NCI-H1417 (cell line): ENCODE data around the gene CLDN15.

Experiments used
- DNase-seq, 3 experiments: peaks; one replicate each; lab custom pipeline; 2025; lab: John Stamatoyannopoulos, UW

CLDN15 gene

DNA sequence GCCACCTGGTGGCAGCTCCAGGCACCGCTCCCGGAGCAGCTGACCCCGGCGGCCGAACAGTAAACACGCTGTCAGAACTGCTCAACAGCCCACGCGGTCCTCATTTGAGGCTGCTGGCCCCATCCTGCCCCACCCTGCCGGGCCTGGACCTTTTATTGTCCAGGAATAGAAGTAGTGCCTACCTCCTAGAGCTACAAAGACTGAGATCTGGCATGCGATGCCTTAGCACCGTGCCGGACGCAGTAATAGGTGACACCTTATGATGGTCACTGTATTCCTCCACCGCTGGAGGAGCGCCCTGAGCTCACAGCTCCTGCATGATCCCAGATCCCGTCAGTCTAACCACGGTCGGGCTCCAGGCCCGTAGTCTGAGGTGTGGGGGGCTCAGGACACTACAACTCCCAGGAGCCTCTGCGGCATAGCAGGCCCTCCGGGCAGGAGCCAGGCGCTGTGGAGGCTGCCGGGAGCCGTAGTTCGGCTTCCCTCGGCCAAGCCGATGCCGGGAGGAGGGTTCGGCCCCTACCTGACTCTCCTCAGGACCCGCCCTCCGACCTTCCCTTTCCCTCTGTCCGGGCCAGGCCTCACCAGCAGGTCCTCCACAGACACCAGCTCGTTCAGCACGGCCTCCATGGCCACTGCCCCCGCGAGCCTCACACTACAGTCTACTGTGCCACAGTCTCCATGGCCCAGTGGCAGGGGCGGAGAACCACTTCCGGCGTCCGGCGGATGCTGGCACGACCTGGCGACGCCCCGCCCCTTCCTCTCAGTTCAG is 7.0 kb upstream of the CLDN15 start, which contains the start of gene FIS1:
TSS of gene FIS1 (minus strand) at position 707 of the 772 bp plus-strand sequence. CDS start at position 630, 77 bp downstream.
- DNase-seq = peak; percentile 96 to 98 (median 97)

DNA sequence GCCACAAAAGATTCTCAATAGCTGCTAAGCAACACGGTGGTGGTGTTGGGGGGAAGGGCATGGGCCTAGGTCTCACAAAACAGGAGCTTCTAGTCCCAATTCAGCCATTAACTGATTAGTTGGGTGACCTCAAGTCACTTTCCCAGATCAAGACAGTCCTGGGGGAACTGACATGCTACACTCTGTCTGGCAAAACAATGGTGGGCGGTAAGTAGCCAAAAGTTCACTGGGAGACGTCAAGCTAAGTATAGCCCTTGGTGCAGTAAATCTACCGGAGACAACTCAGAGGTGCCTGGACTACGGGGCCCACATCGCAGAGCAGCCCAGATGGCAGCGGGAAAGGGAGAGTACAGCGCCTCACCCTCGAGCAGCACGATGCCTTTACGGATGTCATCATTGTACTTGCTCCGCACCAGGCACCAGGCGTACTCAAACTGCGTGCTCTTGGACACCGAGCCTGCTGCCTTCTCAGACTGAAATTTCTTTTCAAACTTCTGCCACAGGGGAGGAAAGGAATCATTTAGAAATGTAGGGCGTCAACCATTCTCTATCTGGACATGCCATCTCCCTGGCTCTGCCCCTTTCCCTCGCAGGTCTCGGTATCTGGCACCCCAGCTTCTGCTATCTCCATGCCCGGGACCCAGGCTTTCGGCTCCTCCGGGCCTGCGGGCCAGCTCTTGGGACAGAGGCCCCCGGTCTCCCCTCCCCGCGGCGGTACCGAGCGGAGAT is 6.2 kb upstream of the CLDN15 start:
- DNase-seq = no peak

GRCh38 chr7:101241443-101242349 is 4.1 kb upstream of the CLDN15 start:
- DNase-seq = no peak

DNA sequence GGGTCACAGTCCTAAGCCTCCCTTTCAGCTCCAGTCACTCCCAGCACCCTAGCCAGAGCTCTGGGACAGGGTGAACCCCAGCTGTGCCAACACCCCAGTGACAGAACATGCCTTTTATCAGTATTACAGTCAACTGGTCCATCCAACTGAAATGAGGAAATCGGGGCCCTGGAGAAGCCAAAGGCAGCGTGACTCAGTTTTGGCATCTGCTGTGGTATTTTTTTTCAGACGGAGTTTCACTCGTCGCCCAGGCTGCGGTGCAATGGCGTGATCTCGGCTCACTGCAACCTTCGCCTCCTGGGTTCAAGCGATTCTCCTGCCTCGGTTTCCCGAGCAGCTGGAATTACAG is 3.4 kb upstream of the CLDN15 start:
- DNase-seq = no peak

DNA sequence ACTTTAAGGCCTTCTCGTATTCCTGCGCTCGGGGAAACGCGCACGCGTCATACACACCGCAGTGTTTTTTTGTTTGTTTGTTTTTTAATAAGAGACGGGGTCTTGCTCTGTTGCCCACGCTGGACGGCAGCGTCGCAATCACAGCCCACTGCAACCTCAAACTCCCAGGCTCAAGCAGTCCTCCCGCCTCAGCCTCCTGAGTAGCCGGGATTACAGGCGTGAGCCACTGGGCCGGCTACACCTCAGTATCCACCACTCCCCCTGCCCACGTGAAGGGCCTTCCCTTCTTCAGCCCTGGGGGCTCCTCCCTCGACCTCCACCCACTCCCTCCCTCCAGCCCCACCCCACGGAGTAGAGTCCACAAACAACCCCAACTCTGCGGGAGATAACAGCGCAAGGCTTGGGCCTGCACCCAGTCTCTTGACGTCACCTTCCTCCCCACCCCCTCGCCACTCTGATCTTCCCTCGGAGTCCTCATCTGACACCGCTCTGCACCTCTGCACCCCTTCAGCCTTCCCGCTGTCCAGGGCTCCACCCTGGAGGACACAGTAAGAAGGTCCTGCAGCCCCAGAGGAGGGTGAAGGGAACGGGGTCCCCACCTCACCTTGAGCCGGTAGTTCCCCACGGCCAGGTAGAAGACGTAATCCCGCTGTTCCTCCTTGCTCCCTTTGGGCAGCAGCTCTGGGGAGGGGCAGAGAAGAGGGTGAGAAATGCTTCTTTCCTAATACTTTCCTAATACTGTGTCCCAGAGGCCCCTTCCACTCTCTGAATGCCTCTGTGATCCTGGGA is 2.8 kb upstream of the CLDN15 start:
- no peak for DNase-seq

DNA sequence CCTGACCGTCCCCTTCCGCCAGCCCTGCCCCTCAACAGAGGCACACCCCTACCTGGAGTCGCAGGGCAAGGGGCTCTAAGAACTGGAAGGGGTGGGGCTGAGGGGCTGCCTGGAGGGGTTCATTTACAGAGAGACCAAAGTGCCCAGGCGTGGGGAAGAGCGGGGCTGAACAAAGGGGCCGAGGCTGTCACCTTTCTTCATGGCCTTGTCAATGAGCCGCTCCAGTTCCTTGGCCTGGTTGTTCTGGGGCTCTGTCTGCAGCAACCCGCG is 2.3 kb upstream of the CLDN15 start:
- DNase-seq = no peak

- no peak for DNase-seq
These were observed 1.8 kb upstream of the CLDN15 start for GRCh38 chr7:101239191-101239950.

DNA sequence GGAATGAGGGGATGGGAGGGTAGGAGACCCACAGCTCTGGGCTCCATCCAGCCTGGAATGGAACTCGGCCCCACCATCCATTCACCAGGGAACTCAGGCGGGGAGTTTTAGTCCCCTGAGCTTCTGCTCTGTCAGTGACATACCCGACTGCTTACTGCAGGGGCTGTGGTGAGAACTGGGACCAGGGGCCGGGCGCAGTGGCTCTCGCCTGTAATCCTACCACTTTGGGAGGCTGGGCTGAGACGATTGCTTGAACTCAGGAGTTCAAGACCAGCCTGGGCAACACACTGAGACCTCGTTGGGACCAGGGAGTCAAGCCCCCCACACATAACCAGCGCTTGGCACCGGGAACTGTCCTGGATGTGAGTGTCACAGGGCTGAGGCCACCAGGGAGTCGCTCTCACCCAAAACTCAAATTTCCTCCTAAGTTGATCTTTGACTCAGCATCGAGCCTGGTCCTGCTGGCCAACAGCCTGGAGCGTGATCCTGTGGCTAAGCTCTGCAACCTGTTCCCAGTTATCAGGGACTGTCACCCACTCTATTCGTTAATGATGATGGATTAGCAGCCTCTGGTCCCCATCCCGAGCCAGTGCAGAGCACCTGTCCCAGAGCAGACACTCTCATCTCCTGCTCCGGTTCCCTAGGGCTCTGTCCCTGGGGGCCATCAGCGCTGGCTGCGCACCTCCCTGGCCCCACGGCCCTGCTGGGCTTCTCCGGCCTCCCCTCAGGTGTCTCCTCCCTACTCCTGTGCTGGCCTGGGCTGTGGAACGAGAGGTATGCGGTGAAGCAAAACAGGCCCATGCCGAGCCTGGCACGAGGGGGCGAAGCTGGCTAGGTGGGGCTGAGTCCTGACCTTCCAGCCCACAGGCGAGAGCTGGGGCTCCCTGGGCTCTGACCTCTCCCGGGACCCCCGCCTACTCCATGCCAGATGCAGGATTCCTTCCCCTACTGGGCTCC is 902 bp upstream of the CLDN15 start:
- DNase-seq = no peak

DNA sequence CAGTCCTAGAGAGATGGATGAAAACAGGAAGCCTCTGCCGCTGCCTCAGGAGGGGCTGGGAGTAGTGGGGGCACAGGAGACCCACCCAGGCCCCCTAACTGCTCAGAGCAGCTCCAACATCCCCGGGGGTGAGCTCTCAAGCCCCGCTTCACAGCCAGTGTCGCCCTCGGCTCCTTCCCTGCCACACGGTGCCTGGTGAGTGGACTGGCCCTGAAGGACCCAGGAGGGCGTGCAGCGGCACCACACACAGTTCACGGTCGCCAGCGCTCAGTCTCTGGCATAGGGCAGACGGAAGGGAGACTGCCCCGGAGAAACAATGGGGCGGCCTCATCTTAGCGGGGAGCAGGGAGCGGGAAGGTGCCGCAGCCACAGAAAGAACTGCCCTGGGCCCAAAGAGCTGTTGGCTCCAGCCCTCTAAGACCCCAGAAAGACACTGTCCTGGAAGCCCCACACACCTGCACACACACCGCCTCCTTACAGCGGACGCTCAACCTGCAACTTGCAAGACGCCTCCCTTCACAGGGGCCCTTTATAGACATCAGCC is 1.2 kb downstream of the CLDN15 start:
- no peak for DNase-seq

DNA sequence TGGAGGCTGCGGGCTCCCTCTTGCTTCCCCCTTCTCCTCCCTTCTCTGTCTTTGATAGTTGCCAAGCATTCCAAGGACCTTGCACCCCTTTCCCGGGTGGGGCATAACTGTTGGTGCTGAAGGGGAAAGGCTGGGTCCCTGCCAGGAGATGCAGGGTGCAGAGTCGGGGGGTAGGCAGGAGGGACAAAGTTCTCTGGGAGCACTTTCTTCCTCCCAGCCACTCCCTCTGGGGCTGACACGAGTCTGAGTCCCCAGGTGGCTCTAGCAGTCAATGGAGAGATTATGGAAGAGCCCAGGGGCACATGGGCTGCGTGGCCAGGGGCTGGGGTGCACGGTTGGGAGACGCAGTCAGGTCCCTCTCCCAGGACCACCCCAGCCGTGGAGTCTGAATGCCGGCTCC is 2.1 kb downstream of the CLDN15 start:
- no peak for DNase-seq

GRCh38 chr7:101235050-101235449 is 2.6 kb downstream of the CLDN15 start:
- DNase-seq = no peak

GRCh38 chr7:101234636-101235035 is 3.0 kb downstream of the CLDN15 start:
- no peak for DNase-seq

DNA sequence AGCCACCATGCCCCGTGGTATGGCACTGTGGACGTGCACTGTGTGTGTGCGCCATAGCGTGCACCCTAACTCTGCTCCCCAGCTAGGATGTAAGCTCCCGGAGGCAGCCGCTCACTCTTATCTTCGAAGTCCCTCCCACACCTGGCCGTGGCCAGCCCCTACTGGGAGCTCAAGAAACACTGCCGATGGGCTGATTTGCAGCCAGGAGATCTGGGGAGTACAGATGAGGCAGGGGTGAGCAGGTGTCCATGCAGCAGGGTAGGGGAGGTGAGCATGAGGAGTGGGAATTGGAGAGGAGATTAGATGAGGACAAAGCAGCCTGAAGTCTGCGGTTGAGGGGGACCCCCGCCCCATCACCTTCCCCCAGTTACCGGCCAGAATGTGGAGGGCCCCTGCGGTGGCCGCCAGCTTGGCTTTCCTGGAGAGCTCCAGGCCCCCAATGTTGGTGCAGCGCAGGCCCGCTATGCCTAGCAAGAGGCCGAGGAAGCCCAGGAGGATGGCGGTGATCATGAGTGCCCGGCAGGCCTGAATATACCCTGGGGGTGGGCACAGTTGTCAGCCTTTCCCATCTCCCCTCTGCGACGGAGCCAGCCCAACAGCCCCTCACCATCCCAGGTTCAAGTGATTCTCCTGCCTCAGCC is 3.6 kb downstream of the CLDN15 start:
- DNase-seq = no peak

DNA sequence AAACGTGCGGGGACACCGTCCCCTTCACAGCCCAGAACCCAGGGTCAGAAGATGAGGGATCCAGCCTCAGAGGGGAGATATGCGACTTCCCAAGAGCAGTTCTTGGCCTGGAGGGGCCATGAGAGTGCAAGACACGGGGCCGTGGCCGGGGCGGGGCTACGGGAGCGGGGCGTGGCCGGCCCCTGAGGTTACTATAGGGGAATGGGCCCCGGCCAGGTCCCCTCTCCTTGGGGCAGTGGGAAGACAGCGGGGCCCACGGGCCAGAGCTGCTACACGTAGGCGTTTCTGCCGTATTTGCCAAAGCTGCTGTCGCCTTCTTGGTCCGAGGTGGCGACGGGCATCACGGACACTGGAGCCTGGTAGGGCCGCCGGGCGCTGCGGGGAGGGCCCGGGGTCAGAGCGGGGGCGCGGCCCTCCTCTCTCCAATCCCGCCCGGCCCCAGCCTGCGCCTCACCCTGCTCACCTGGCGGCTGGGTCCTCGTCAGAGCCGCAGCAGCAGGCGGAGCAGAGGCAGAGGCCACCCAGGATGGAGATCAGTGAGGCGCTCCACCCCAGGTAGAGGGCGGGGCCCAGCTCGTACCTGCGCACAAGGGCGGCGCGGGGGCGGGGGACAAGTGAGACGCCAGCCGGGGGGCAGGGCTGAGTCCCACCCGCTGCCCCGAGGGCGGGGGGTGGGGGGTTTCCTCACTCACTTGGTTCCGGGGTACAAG is 5.3 kb downstream of the CLDN15 start:
- DNase-seq = peak; percentile 62 to 79 (median 79)

DNA sequence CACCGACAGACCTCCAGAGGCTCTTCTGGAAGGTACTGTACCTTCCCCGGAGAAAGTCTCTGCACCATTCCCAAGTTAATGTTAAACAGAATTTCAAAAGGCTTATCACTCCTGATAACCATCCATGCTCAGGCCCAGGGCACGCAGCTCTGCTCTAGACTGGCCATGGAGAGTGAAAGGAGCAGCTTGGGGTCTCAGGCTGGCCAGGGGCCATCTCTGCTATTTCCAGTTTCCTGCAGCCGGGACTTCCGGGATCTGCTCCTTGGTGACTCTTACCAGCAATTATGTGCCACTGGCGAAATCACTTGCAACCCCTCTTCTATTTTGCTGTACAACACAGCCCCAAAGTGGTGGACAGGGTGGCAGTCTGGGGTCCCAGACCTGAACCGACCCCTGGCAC is 6.0 kb downstream of the CLDN15 start:
- DNase-seq = no peak

GRCh38 chr7:101226721-101227120 is 10.9 kb downstream of the CLDN15 start:
- DNase-seq = no peak

DNA sequence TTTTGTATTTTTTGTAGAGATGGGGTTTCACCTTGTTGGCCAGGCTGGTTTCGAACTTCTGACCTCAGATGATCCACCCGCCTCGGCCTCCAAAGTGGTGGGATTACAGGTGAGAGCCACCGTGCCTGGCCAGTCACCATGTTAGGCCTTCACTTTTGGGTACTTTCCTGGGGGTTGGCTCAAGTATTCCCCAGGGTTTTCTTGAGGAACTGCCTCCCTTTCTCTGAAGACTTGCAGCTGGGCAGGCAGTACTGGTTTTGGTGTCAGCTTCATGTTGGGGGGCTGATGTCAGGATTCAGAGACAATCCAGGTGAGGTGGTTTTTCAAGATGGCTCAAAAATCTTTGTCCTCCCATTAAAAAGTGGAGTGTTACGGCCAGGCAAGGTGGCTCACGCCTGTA is 12.0 kb downstream of the CLDN15 start:
- DNase-seq = no peak

GRCh38 chr7:101223528-101223927 is 14.1 kb downstream of the CLDN15 start:
- DNase-seq = no peak
